HepG2 (cell line): ENCODE data around the gene CHST3. TPM values are rescaled to one million over a fixed set of nuclear protein-coding genes. Genes with fewer than 3 reads are reported as not detected.

Source experiments
- ARHGAP35 ChIP-seq: sonication (generic); formaldehyde crosslinking; IDR thresholded peaks from 2 replicates; pipeline ENCODE4 v1.9.0; 2022; ENCODE audit warnings: mild to moderate bottlenecking, inconsistent platforms, moderate library complexity, missing genetic modification reagents, borderline replicate concordance
- ARNTL ChIP-seq: sonication (generic); formaldehyde crosslinking; IDR thresholded peaks from 2 replicates; pipeline ENCODE4 v1.4.0; 2020; ENCODE audit warnings: mild to moderate bottlenecking, missing genetic modification reagents
- EP300 ChIP-seq, 3 experiments: sonication (generic) in 1 of 3; formaldehyde crosslinking in 1 of 3; IDR thresholded peaks; 2 replicates each; pipeline versions ENCODE4 v1.5.1 to v1.6.1; 2011 to 2020; ENCODE audit warnings: low read depth in 2 of 3, low read length in 2 of 3, borderline replicate concordance in 1 of 3, improper control_type of control experiment in 1 of 3, mild to moderate bottlenecking in 1 of 3, missing genetic modification reagents in 1 of 3, moderate library complexity in 1 of 3
- FOXA3 ChIP-seq: IDR thresholded peaks from 2 replicates; pipeline ENCODE4 v1.6.1; 2016; ENCODE audit warnings: missing genetic modification reagents, missing compliant biosample characterization
- GTF2F1 ChIP-seq: fragments of 150-350 bp; IDR thresholded peaks from 2 replicates; pipeline ENCODE4 v1.6.1; 2014; ENCODE audit warnings: low read length
- JUN ChIP-seq: sonication (generic); formaldehyde crosslinking; IDR thresholded peaks from 2 replicates; pipeline ENCODE4 v1.4.0; 2020; ENCODE audit warnings: mild to moderate bottlenecking, missing genetic modification reagents
- KDM1A ChIP-seq: IDR thresholded peaks from 2 replicates; pipeline ENCODE4 v1.6.1; 2016; ENCODE audit warnings: missing compliant biosample characterization
- KLF11 ChIP-seq: IDR thresholded peaks from 2 replicates; pipeline ENCODE4 v1.6.1; 2016; ENCODE audit warnings: missing compliant biosample characterization
- KMT2A ChIP-seq: sonication (generic); formaldehyde crosslinking; IDR thresholded peaks from 2 replicates; pipeline ENCODE4 v1.4.0; 2020; ENCODE audit warnings: missing genetic modification reagents
- MTF1 ChIP-seq: sonication (generic); formaldehyde crosslinking; IDR thresholded peaks from 2 replicates; pipeline ENCODE4 v1.5.0; 2020; ENCODE audit warnings: missing genetic modification reagents
- NFATC3 ChIP-seq: sonication (generic); formaldehyde crosslinking; IDR thresholded peaks from 2 replicates; pipeline ENCODE4 v1.5.1; 2020; ENCODE audit warnings: mild to moderate bottlenecking, missing genetic modification reagents
- NFYC ChIP-seq: IDR thresholded peaks from 2 replicates; pipeline ENCODE4 v1.6.1; 2016; ENCODE audit warnings: missing genetic modification reagents, missing compliant biosample characterization
- RAD21 ChIP-seq: fragments of 450-650 bp; formaldehyde crosslinking; IDR thresholded peaks from 2 replicates; pipeline ENCODE4 v1.5.0; 2020; ENCODE audit warnings: mild to moderate bottlenecking
- RBM22 ChIP-seq: fragments of 200-400 bp; formaldehyde crosslinking; optimal IDR thresholded peaks from 2 replicates; pipeline ENCODE3; 2017; ENCODE audit warnings: mild to moderate bottlenecking, low read length, moderate library complexity
- REL ChIP-seq: sonication (generic); formaldehyde crosslinking; conservative IDR thresholded peaks from 2 replicates; pipeline ENCODE4 v1.8.0; 2022; ENCODE audit warnings: mild to moderate bottlenecking, missing genetic modification reagents, moderate library complexity
- RFX3 ChIP-seq: IDR thresholded peaks from 2 replicates; pipeline ENCODE4 v1.6.1; 2016; ENCODE audit warnings: missing biosample characterization, missing genetic modification reagents
- SKI ChIP-seq: fragments of 450-650 bp; IDR thresholded peaks from one replicate; pipeline ENCODE4 v1.6.1; 2018; ENCODE audit warnings: mild to moderate bottlenecking; ENCODE audit not compliant: partially characterized antibody
- SMC3 ChIP-seq: IDR thresholded peaks from 2 replicates; pipeline ENCODE4 v1.6.1; 2011; ENCODE audit warnings: low read length, improper control_type of control experiment
- SP2 ChIP-seq: sonication (generic); formaldehyde crosslinking; IDR thresholded peaks from 2 replicates; pipeline ENCODE4 v1.5.1; 2020; ENCODE audit warnings: mild to moderate bottlenecking, missing genetic modification reagents
- SRF ChIP-seq: IDR thresholded peaks from 2 replicates; pipeline ENCODE4 v1.6.1; 2011; ENCODE audit warnings: mild to moderate bottlenecking, low read depth, low read length, moderate library complexity
- TBP ChIP-seq: sonication (generic); formaldehyde crosslinking; IDR thresholded peaks from 2 replicates; pipeline ENCODE4 v1.5.0; 2020; ENCODE audit warnings: missing genetic modification reagents
- ZFP82 ChIP-seq: sonication (generic); formaldehyde crosslinking; IDR thresholded peaks from 2 replicates; pipeline ENCODE4 v1.5.1; 2020; ENCODE audit warnings: mild to moderate bottlenecking, missing genetic modification reagents, borderline replicate concordance
- ZNF260 ChIP-seq: sonication (generic); formaldehyde crosslinking; IDR thresholded peaks from 2 replicates; pipeline ENCODE4 v1.4.0; 2020; ENCODE audit warnings: missing genetic modification reagents, low read depth, mild to moderate bottlenecking, borderline replicate concordance
- ZNF317 ChIP-seq: sonication (generic); formaldehyde crosslinking; IDR thresholded peaks from 2 replicates; pipeline ENCODE4 v1.5.0; 2020; ENCODE audit warnings: mild to moderate bottlenecking, missing genetic modification reagents
- ZNF614 ChIP-seq: IDR thresholded peaks from 2 replicates; pipeline ENCODE4 v1.6.1; 2018; ENCODE audit warnings: missing biosample characterization, missing genetic modification reagents, inconsistent platforms, borderline replicate concordance
- ZNF749 ChIP-seq: sonication (generic); formaldehyde crosslinking; IDR thresholded peaks from 2 replicates; pipeline ENCODE4 v1.8.0; 2022; ENCODE audit warnings: mild to moderate bottlenecking, missing genetic modification reagents, moderate library complexity, borderline replicate concordance
- ZNF777 ChIP-seq: sonication (generic); formaldehyde crosslinking; IDR thresholded peaks from 2 replicates; pipeline ENCODE4 v1.4.0; 2020; ENCODE audit warnings: missing genetic modification reagents
- polyA plus RNA-seq, 8 experiments: library from polyadenylated mRNA; depleted of rRNA in 3 of 8; stranded (reverse) in 7 of 8; unstranded in 1 of 8; fragments of >200 nt; fragmentation: Illumina TruSeq in 4 of 8; extraction: Trizol in 4 of 8; gene quantifications; 2 replicates each; pipeline versions ENCODE4 v1.2.1 to v1.2.3, GENCODE V29; 2011 to 2016; ENCODE audit warnings: low read depth in 4 of 8, missing spikeins in 1 of 8, mixed read lengths in 1 of 8; ENCODE audit not compliant: insufficient read depth in 1 of 8
- total RNA-seq, 5 experiments: library from RNA; depleted of rRNA; stranded (reverse); fragments of >200 nt; fragmentation: Illumina TruSeq; extraction: Trizol; gene quantifications; 2 replicates each; pipeline ENCODE4 v1.2.3, GENCODE V29; 2016; ENCODE audit warnings: low read depth in 1 of 5
- TF ChIP-seq, protein P1 (sequence below): IDR thresholded peaks from 2 replicates; pipeline ENCODE4 v1.6.1; 2016; ENCODE audit warnings: mild to moderate bottlenecking, missing biosample characterization, missing genetic modification reagents
- TF ChIP-seq, protein P2 (sequence below), 2 experiments: sonication (generic) in 1 of 2; formaldehyde crosslinking in 1 of 2; IDR thresholded peaks; 2 replicates each; pipeline versions ENCODE4 v1.5.1 to v1.6.1; 2011 to 2020; ENCODE audit warnings: borderline replicate concordance in 1 of 2, low read depth in 1 of 2, low read length in 1 of 2, mild to moderate bottlenecking in 1 of 2, missing genetic modification reagents in 1 of 2, moderate library complexity in 1 of 2

The CHST3 gene
- total and polyA plus RNA-seq, 2 of the 13 experiments (the other 11 are each of a cell fraction or from before 2014, with no cell fraction given): 7.2 to 18.7 TPM

DNA sequence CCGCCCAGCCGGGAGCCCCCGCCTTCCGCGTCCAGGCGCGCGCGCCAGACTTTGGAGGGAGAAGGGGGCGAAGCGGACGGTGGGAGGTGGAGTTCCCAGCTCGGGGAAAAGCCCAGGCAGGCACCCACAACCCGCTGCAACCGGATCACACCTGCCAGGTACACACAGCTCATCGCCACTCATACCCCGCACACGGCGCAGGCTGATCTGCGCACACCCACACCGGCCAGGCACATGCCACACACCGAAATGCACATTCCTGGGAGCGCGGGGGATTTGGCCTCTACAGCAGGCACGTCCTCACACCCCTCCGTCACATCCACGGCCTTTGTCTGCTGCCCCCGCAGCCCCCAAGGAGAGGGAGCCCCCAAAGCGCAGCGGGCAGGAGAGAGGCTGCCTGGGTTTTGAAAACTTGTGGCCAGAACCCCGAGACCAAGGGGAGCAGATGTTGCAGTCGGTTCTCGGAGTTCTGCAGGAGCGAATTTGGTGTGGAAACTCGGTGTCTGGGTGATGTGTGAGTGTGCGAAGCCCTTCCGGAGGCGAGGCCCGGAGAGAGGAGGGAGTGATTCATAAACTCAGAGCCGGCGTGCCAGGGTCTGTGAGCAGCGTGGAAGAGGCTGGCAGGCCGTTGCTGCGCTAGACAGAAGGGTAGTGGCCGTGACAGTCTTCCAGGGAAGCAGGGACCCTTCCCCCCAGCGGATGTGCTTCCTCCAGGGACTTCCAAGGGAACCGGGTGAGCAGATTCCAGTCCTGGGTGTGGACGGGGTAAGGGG lies 734 bp downstream of the CHST3 start (continued):
- no peak for TF ChIP-seq ZNF749
- TF ChIP-seq NFATC3: no peak
- TF ChIP-seq, protein P1, sequence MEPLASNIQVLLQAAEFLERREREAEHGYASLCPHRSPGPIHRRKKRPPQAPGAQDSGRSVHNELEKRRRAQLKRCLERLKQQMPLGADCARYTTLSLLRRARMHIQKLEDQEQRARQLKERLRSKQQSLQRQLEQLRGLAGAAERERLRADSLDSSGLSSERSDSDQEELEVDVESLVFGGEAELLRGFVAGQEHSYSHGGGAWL (CRISPR knock-in tag): peak; percentile 57; the same call in 1 of the 2 replicates
- no peak for TF ChIP-seq ZNF317 (CRISPR knock-in tag)
- TF ChIP-seq EP300 (IDR thresholded peaks at IDR 0.05; ENCODE audit: low read depth in 2 of 2, low read length in 2 of 2): no peak
- no peak for TF ChIP-seq EP300 (CRISPR knock-in tag; IDR thresholded peaks at IDR 0.05; ENCODE audit: borderline replicate concordance)
- no peak for TF ChIP-seq ZNF614 (CRISPR knock-in tag)
- no peak for TF ChIP-seq RFX3 (CRISPR knock-in tag)
- TF ChIP-seq ZFP82: no peak
- peak; percentile 54 for TF ChIP-seq ZNF777 (CRISPR knock-in tag)
- peak; percentile 78; the same call in 1 of the 2 replicates for TF ChIP-seq REL (CRISPR knock-in tag)
- no peak for TF ChIP-seq KLF11 (CRISPR knock-in tag)
- no peak for TF ChIP-seq KMT2A (CRISPR knock-in tag)
- no peak for TF ChIP-seq ARHGAP35
- TF ChIP-seq, protein P2, sequence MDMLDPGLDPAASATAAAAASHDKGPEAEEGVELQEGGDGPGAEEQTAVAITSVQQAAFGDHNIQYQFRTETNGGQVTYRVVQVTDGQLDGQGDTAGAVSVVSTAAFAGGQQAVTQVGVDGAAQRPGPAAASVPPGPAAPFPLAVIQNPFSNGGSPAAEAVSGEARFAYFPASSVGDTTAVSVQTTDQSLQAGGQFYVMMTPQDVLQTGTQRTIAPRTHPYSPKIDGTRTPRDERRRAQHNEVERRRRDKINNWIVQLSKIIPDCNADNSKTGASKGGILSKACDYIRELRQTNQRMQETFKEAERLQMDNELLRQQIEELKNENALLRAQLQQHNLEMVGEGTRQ (IDR thresholded peaks at IDR 0.05; ENCODE audit: low read depth, low read length): no peak
- TF ChIP-seq, protein P2 (CRISPR knock-in tag; IDR thresholded peaks at IDR 0.05; ENCODE audit: borderline replicate concordance): no peak
- TF ChIP-seq JUN (CRISPR knock-in tag): no peak
- no peak for TF ChIP-seq ZNF260 (CRISPR knock-in tag)
- TF ChIP-seq TBP (CRISPR knock-in tag): no peak
- no peak for TF ChIP-seq SRF
- no peak for TF ChIP-seq GTF2F1
- no peak for TF ChIP-seq NFYC (CRISPR knock-in tag)
- TF ChIP-seq RBM22: no peak
- no peak for TF ChIP-seq SMC3
- 0 out of 2 replicates have a peak, but pooled peaks have one; percentile 7 for TF ChIP-seq SP2 (CRISPR knock-in tag)
- no peak for TF ChIP-seq MTF1 (CRISPR knock-in tag)
- no peak for TF ChIP-seq SKI
- TF ChIP-seq FOXA3: no peak
- TF ChIP-seq ARNTL (CRISPR knock-in tag): peak; percentile 56; the same call in 1 of the 2 replicates
- TF ChIP-seq KDM1A (CRISPR knock-in tag): no peak
- TF ChIP-seq RAD21 (CRISPR knock-in tag): no peak
